GM12874 (cell line): ENCODE results near the gene PTMS.

Experiments
- CTCF ChIP-seq: IDR thresholded peaks from 2 replicates; pipeline ENCODE4 v1.5.1; 2011; ENCODE audit warnings: low read depth, mild to moderate bottlenecking, control low read depth, low read length, moderate library complexity; ENCODE audit not compliant: insufficient read depth

Gene PTMS

GRCh38 chr12:6747216-6747615 lies 18.9 kb upstream of the PTMS start:
- TF ChIP-seq CTCF: no peak

GRCh38 chr12:6748761-6749160 lies 17.4 kb upstream of the PTMS start:
- no peak for TF ChIP-seq CTCF

- TF ChIP-seq CTCF: no peak
Measured at GRCh38 chr12:6750506-6750905, 15.7 kb upstream of the PTMS start.

- TF ChIP-seq CTCF: no peak
Measured at GRCh38 chr12:6751767-6752166, 14.4 kb upstream of the PTMS start.

- no peak for TF ChIP-seq CTCF
Measured at GRCh38 chr12:6752167-6752920, 13.8 kb upstream of the PTMS start.

GRCh38 chr12:6752921-6753771 lies 13.0 kb upstream of the PTMS start, which contains the start of gene MLF2:
MLF2 (minus strand) TSS chr12:6753141; CDS start chr12:6752334, 807 bp downstream.
- peak; percentile 93 for TF ChIP-seq CTCF

GRCh38 chr12:6753772-6754356 lies 12.3 kb upstream of the PTMS start:
- no peak for TF ChIP-seq CTCF
